Fibroblast of lung (primary cell): ENCODE data around the gene HCCS.

Experiments used
- CTCF ChIP-seq, 2 donors: IDR thresholded peaks in 1 of 2; conservative IDR thresholded peaks in 1 of 2; 1 replicate in 1 of 2; 2 replicates in 1 of 2; pipeline ENCODE4 v1.5.1; 2011 to 2012; ENCODE audit warnings: low read length in 2 of 2, control low read depth in 1 of 2, inconsistent platforms in 1 of 2, low read depth in 1 of 2, mild to moderate bottlenecking in 1 of 2
- EZH2 ChIP-seq: IDR thresholded peaks from 2 replicates; pipeline ENCODE4 v1.5.1; 2012; ENCODE audit warnings: low read length, control low read depth, mild to moderate bottlenecking; ENCODE audit errors: missing control alignments

- no peak for TF ChIP-seq CTCF (conservative IDR thresholded peaks at IDR 0.05 in 1 of 2, IDR thresholded peaks at IDR 0.05 in 1 of 2; ENCODE audit: low read depth in 1 of 2, low read length in 2 of 2)
- no peak for TF ChIP-seq EZH2
These were observed 8.1 kb upstream of the HCCS start for GRCh38 chrX:11103006-11103405.
